ENCODE data around the gene SLC22A13. TPM values are rescaled to one million over a fixed set of nuclear protein-coding genes. Genes with fewer than 3 reads are reported as not detected.

The SLC22A13 gene
- total RNA-seq, 4 donors from 2014 or later: 0.16 to 1.3 (median 0.69) TPM

GRCh38 chr3:38260474-38260873 is 5.1 kb upstream of the SLC22A13 start:
- Histone ChIP-seq H3K4me1 (no peaks in the 10 kb centered on the region), H3K27me3 (no peaks in the 10 kb centered on the region), H3K9me3 (no peaks in the 10 kb centered on the region), H3K36me3 (peaks cover 0 to 15% of the 10 kb centered on the region in 2 donors), H3K4me3 (no peak overlapping the region), H3K27ac (no peak overlapping the region)
- no peak for ATAC-seq
- WGBS, 2 donors (ENCODE audit: low coverage in 1 of 2): 86% methylated on average over 2 of the region's 2 CpGs
- TF ChIP-seq, protein P1, sequence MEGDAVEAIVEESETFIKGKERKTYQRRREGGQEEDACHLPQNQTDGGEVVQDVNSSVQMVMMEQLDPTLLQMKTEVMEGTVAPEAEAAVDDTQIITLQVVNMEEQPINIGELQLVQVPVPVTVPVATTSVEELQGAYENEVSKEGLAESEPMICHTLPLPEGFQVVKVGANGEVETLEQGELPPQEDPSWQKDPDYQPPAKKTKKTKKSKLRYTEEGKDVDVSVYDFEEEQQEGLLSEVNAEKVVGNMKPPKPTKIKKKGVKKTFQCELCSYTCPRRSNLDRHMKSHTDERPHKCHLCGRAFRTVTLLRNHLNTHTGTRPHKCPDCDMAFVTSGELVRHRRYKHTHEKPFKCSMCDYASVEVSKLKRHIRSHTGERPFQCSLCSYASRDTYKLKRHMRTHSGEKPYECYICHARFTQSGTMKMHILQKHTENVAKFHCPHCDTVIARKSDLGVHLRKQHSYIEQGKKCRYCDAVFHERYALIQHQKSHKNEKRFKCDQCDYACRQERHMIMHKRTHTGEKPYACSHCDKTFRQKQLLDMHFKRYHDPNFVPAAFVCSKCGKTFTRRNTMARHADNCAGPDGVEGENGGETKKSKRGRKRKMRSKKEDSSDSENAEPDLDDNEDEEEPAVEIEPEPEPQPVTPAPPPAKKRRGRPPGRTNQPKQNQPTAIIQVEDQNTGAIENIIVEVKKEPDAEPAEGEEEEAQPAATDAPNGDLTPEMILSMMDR (IDR thresholded peaks at IDR 0.05): no peak
- TF ChIP-seq EP300 (IDR thresholded peaks at IDR 0.05) (no peak), POLR2A (IDR thresholded peaks at IDR 0.05) (no peak), POLR2AphosphoS5 (IDR thresholded peaks at IDR 0.05) (no peak)

DNA sequence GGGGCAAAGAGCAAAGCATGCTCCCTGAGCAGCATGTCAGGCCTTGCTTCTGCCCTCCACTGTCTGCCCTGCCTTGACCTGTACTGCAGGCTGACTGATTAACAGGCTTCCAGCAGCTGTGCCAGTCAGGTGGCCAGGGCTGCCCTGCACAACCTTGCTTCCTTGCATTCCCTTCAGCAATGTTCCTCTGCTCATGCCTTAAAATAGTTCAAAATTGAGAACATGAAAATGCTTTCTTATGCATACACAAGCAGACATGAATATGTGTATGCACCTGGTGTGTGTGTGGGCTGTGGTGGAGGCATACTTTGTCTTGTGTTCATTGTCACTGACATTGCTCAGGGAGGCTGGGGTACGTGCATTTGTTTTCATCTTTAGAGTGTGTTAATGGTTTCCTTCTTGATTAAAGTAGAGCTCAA is 1.2 kb upstream of the SLC22A13 start:
- Histone ChIP-seq H3K36me3 (peaks cover 0 to 16% of the 10 kb centered on the region in 2 donors), H3K9me3 (no peaks in the 10 kb centered on the region), H3K4me1 (no peaks in the 10 kb centered on the region), H3K27me3 (no peaks in the 10 kb centered on the region), H3K27ac (no peak overlapping the region), H3K4me3 (no peak overlapping the region)
- no CpG with 5 or more reads among the region's 1 CpG for WGBS, 2 donors (ENCODE audit: low coverage in 1 of 2)
- no peak for TF ChIP-seq POLR2A (IDR thresholded peaks at IDR 0.05)
- no peak for TF ChIP-seq EP300 (IDR thresholded peaks at IDR 0.05)
- TF ChIP-seq, protein P1 (IDR thresholded peaks at IDR 0.05): no peak
- TF ChIP-seq POLR2AphosphoS5 (IDR thresholded peaks at IDR 0.05): no peak
- no peak for ATAC-seq

GRCh38 chr3:38264779-38265178 is 833 bp upstream of the SLC22A13 start:
- Histone ChIP-seq H3K4me3 (no peak overlapping the region), H3K36me3 (peaks cover 0 to 16% of the 10 kb centered on the region in 2 donors), H3K9me3 (no peaks in the 10 kb centered on the region), H3K4me1 (no peaks in the 10 kb centered on the region), H3K27ac (no peak overlapping the region), H3K27me3 (no peaks in the 10 kb centered on the region)
- WGBS, 2 donors (ENCODE audit: low coverage in 1 of 2): 50 to 67% methylated on average over 1 of the region's 1 CpG
- no peak for TF ChIP-seq POLR2AphosphoS5 (IDR thresholded peaks at IDR 0.05)
- no peak for TF ChIP-seq POLR2A (IDR thresholded peaks at IDR 0.05)
- TF ChIP-seq EP300 (IDR thresholded peaks at IDR 0.05): no peak
- TF ChIP-seq, protein P1 (IDR thresholded peaks at IDR 0.05): no peak
- ATAC-seq: no peak

GRCh38 chr3:38266810-38267209 is 1.2 kb downstream of the SLC22A13 start:
- H3K4me3 ChIP-seq: no peak overlapping the region
- no peak for TF ChIP-seq EP300 (IDR thresholded peaks at IDR 0.05)
- no peak for TF ChIP-seq POLR2A (IDR thresholded peaks at IDR 0.05)
- TF ChIP-seq, protein P1 (IDR thresholded peaks at IDR 0.05): no peak
- TF ChIP-seq POLR2AphosphoS5 (IDR thresholded peaks at IDR 0.05): no peak
- H3K27ac ChIP-seq: no peak overlapping the region
- H3K9me3 ChIP-seq: no peaks in the 10 kb centered on the region
- ATAC-seq: no peak
- no peaks in the 10 kb centered on the region for H3K4me1 ChIP-seq
- H3K36me3 ChIP-seq: peaks cover 0 to 9% of the 10 kb centered on the region in 2 donors
- WGBS, 2 donors (ENCODE audit: low coverage in 1 of 2): 89% methylated on average over 1 of the region's 1 CpG; no CpG with 5 or more reads in 1 of the 2 donors
- H3K27me3 ChIP-seq: no peaks in the 10 kb centered on the region

DNA sequence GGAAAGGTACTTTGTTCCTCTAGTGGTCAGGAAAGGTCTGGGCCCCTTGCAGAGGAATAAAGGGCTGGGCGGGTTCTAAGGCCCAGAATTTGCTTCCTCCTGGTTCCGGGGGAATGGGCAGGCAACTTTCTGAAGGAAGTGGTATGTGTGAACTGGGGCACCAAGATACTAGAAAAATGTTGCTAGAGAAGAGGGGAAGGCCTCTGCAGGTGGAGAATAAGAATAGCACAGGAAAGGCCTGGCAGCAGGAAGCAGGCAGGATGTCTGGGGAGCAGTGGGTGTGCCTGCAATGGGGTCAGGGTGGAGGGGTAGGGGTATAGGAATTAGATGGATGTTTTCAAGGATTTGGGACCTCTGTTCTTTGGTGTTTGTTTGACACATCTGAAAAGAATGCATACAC is 2.0 kb downstream of the SLC22A13 start:
- Histone ChIP-seq H3K4me3 (no peak overlapping the region), H3K27me3 (no peaks in the 10 kb centered on the region), H3K36me3 (peaks cover 0 to 9% of the 10 kb centered on the region in 2 donors), H3K27ac (no peak overlapping the region), H3K9me3 (no peaks in the 10 kb centered on the region), H3K4me1 (no peaks in the 10 kb centered on the region)
- 69% methylated on average over 2 of the region's 2 CpGs; no CpG with 5 or more reads in 1 of the 2 donors for WGBS, 2 donors (ENCODE audit: low coverage in 1 of 2)
- TF ChIP-seq, protein P1 (IDR thresholded peaks at IDR 0.05): no peak
- TF ChIP-seq POLR2A (IDR thresholded peaks at IDR 0.05) (no peak), EP300 (IDR thresholded peaks at IDR 0.05) (no peak), POLR2AphosphoS5 (IDR thresholded peaks at IDR 0.05) (no peak)
- ATAC-seq: no peak
